H9 (cell line): ENCODE measurements around the gene CDK6. TPM values are rescaled to one million over a fixed set of nuclear protein-coding genes. Genes with fewer than 3 reads are reported as not detected.

Experiments
- DNase-seq: peaks from one replicate; pipeline ENCODE4 v3.0.0-alpha.2; 2017
- H2AFZ ChIP-seq: one replicate; pipeline ENCODE4 v1.6.1; 2013; ENCODE audit warnings: mild to moderate bottlenecking, low read length, control low read depth, moderate library complexity
- H2AK5ac ChIP-seq: 2 replicates; pipeline ENCODE4 v1.6.1; 2013; ENCODE audit warnings: low read length, control low read depth, mixed read lengths; ENCODE audit not compliant: insufficient read length
- H2BK120ac ChIP-seq: one replicate; pipeline ENCODE4 v1.6.1; 2013; ENCODE audit warnings: low read depth, mild to moderate bottlenecking, low read length, control low read depth, inconsistent platforms; ENCODE audit not compliant: poor library complexity, severe bottlenecking
- H2BK12ac ChIP-seq: 2 replicates; pipeline ENCODE4 v1.6.1; 2013; ENCODE audit warnings: low read length, control low read depth, mixed read lengths, low read depth; ENCODE audit not compliant: insufficient read length
- H2BK15ac ChIP-seq: 2 replicates; pipeline ENCODE4 v1.6.1; 2013; ENCODE audit warnings: low read depth, low read length, control low read depth
- H2BK20ac ChIP-seq: one replicate; pipeline ENCODE4 v1.6.1; 2013; ENCODE audit warnings: low read depth, mild to moderate bottlenecking, low read length, control low read depth, inconsistent platforms; ENCODE audit not compliant: poor library complexity, severe bottlenecking
- H2BK5ac ChIP-seq: 2 replicates; pipeline ENCODE4 v1.6.1; 2013; ENCODE audit warnings: low read length, control low read depth, mixed read lengths; ENCODE audit not compliant: insufficient read length
- H3K14ac ChIP-seq: 2 replicates; pipeline ENCODE4 v1.6.1; 2013; ENCODE audit warnings: low read length, control low read depth; ENCODE audit not compliant: insufficient read depth
- H3K18ac ChIP-seq: 2 replicates; pipeline ENCODE4 v1.6.1; 2013; ENCODE audit warnings: low read depth, mild to moderate bottlenecking, mixed read lengths, low read length, control low read depth; ENCODE audit not compliant: insufficient read length
- H3K23ac ChIP-seq: 2 replicates; pipeline ENCODE4 v1.6.1; 2013; ENCODE audit warnings: low read length, control low read depth, mixed read lengths, low read depth; ENCODE audit not compliant: insufficient read length
- H3K23me2 ChIP-seq: 2 replicates; pipeline ENCODE4 v1.6.1; 2013; ENCODE audit warnings: low read depth, mild to moderate bottlenecking, mixed read lengths, low read length, control low read depth; ENCODE audit not compliant: insufficient read length, poor library complexity, severe bottlenecking
- H3K27ac ChIP-seq: 2 replicates; pipeline ENCODE4 v1.5.1; 2013; ENCODE audit warnings: low read length, control low read depth, mixed read lengths, low read depth; ENCODE audit not compliant: insufficient read length
- H3K27me3 ChIP-seq: 2 replicates; pipeline ENCODE4 v1.6.1; 2013; ENCODE audit warnings: low read length, control low read depth, inconsistent platforms; ENCODE audit not compliant: insufficient read depth
- H3K4ac ChIP-seq: 2 replicates; pipeline ENCODE4 v1.6.1; 2013; ENCODE audit warnings: low read depth, mild to moderate bottlenecking, control low read depth, inconsistent platforms, low read length, moderate library complexity
- H3K4me1 ChIP-seq: 2 replicates; pipeline ENCODE4 v1.6.1; 2013; ENCODE audit warnings: low read length, control low read depth, inconsistent platforms; ENCODE audit not compliant: insufficient read depth
- H3K4me2 ChIP-seq: 2 replicates; pipeline ENCODE4 v1.6.1; 2013; ENCODE audit warnings: low read length, control low read depth, mixed read lengths; ENCODE audit not compliant: insufficient read length, insufficient read depth
- H3K56ac ChIP-seq: 2 replicates; pipeline ENCODE4 v1.6.1; 2013; ENCODE audit warnings: low read depth, mild to moderate bottlenecking, mixed read lengths, low read length, control low read depth; ENCODE audit not compliant: insufficient read length
- H3K79me1 ChIP-seq: 2 replicates; pipeline ENCODE4 v1.6.1; 2013; ENCODE audit warnings: low read depth, mild to moderate bottlenecking, moderate library complexity, low read length, control low read depth, inconsistent platforms; ENCODE audit not compliant: insufficient read depth, poor library complexity, severe bottlenecking
- H3K79me2 ChIP-seq: 2 replicates; pipeline ENCODE4 v1.6.1; 2013; ENCODE audit warnings: low read length, control low read depth, inconsistent platforms; ENCODE audit not compliant: insufficient read depth
- H3K9ac ChIP-seq: 2 replicates; pipeline ENCODE4 v1.6.1; 2013; ENCODE audit warnings: low read length, control low read depth, mixed read lengths; ENCODE audit not compliant: insufficient read length; ENCODE audit errors: extremely low read depth
- H3K9me3 ChIP-seq: one replicate; pipeline ENCODE4 v1.6.1; 2013; ENCODE audit warnings: low read depth, low read length, inconsistent platforms; ENCODE audit not compliant: control insufficient read depth
- H3T11ph ChIP-seq: one replicate; pipeline ENCODE4 v1.6.1; 2013; ENCODE audit warnings: mild to moderate bottlenecking, low read length, control low read depth, inconsistent platforms
- H4K20me1 ChIP-seq: one replicate; pipeline ENCODE4 v1.6.1; 2013; ENCODE audit not compliant: control insufficient read depth, insufficient read length, insufficient read depth
- H4K5ac ChIP-seq: 2 replicates; pipeline ENCODE4 v1.6.1; 2013; ENCODE audit warnings: low read depth, mild to moderate bottlenecking, mixed read lengths, low read length, control low read depth; ENCODE audit not compliant: insufficient read length
- H4K8ac ChIP-seq: replicated peaks from 2 replicates; pipeline ENCODE4 v1.6.1; 2013; ENCODE audit warnings: low read length, control low read depth, mixed read lengths, low read depth; ENCODE audit not compliant: insufficient read length
- H4K91ac ChIP-seq: 2 replicates; pipeline ENCODE4 v1.6.1; 2013; ENCODE audit warnings: low read depth, mild to moderate bottlenecking, moderate library complexity, mixed read lengths, low read length, control low read depth; ENCODE audit not compliant: insufficient read length
- H3K27ac Mint-ChIP-seq, 3 experiments: 2 replicates in 2 of 3; 3 replicates in 1 of 3; pipeline ENCODE4 v1.8.0; 2020 to 2021; ENCODE audit warnings: mixed read lengths in 3 of 3, mild to moderate bottlenecking in 1 of 3, moderate library complexity in 1 of 3
- H3K27me3 Mint-ChIP-seq: 2 replicates; pipeline ENCODE4 v1.8.0; 2021; ENCODE audit warnings: low read depth, mild to moderate bottlenecking, moderate library complexity, mixed read lengths
- H3K36me3 Mint-ChIP-seq, 3 experiments: 2 replicates in 2 of 3; 3 replicates in 1 of 3; pipeline ENCODE4 v1.8.0; 2020 to 2021; ENCODE audit warnings: low read depth in 3 of 3, mixed read lengths in 3 of 3; ENCODE audit not compliant: insufficient read depth in 1 of 3
- H3K4me1 Mint-ChIP-seq, 2 experiments: 2 replicates each; pipeline ENCODE4 v1.8.0; 2020; ENCODE audit warnings: mixed read lengths in 2 of 2
- H3K4me3 Mint-ChIP-seq, 2 experiments: 2 replicates in 1 of 2; 3 replicates in 1 of 2; pipeline ENCODE4 v1.8.0; 2020 to 2021; ENCODE audit warnings: mild to moderate bottlenecking in 2 of 2, mixed read lengths in 2 of 2, moderate library complexity in 1 of 2
- H3K9me3 Mint-ChIP-seq, 2 experiments: 2 replicates in 1 of 2; 3 replicates in 1 of 2; pipeline ENCODE4 v1.8.0; 2020; ENCODE audit warnings: mild to moderate bottlenecking in 2 of 2, mixed read lengths in 2 of 2, moderate library complexity in 1 of 2
- CTCF ChIP-seq: fragments of 200-600 bp; sonication (generic); conservative IDR thresholded peaks from 3 replicates; pipeline ENCODE4 v1.8.0; 2021; ENCODE audit warnings: antibody characterized with exemption, mild to moderate bottlenecking
- WGBS: extraction: QIAGEN DNeasy Blood & Tissue Kit; methylation state at CpG from one replicate; pipeline ENCODE4 v1.1.7; 2013; ENCODE audit warnings: missing lambda C conversion rate, low lambda C conversion rate, mixed read lengths; ENCODE audit not compliant: insufficient read length; ENCODE audit errors: extremely low coverage; 5-methylcytosine and 5-hydroxymethylcytosine counted together
- total RNA-seq: library from RNA; stranded (reverse); gene quantifications from 2 replicates; pipeline ENCODE4 v1.2.1, GENCODE V29; 2021

CDK6 gene
- total RNA-seq, 1 experiment from 2014 or later: 30.0 TPM

GRCh38 chr7:92736870-92737269, 99.5 kb downstream of the CDK6 start:
- no peaks in the 10 kb centered on the region for H3K36me3 Mint-ChIP-seq
- DNase-seq: no peak
- H3K9me3 ChIP-seq: no peaks in the 10 kb centered on the region
- no peak overlapping the region for H2BK20ac ChIP-seq
- H2BK5ac ChIP-seq: no peak overlapping the region
- no peak overlapping the region for H3K56ac ChIP-seq
- no peak overlapping the region for H3K27ac ChIP-seq
- H3K18ac ChIP-seq: no peak overlapping the region
- H4K8ac ChIP-seq: no peak overlapping the region
- no peak overlapping the region for H3K23ac ChIP-seq
- H4K5ac ChIP-seq: no peak overlapping the region
- H3K4me1 Mint-ChIP-seq: peaks cover 5 to 7% of the 10 kb centered on the region in 2 experiments
- WGBS: no CpG with 5 or more reads among the region's 3 CpGs
- no peak overlapping the region for H2AFZ ChIP-seq
- no peaks in the 10 kb centered on the region for H3K79me2 ChIP-seq
- no peaks in the 10 kb centered on the region for H3K79me1 ChIP-seq
- no peak overlapping the region for H2BK15ac ChIP-seq
- no peak overlapping the region for H3K14ac ChIP-seq
- no peak for TF ChIP-seq CTCF
- no peak overlapping the region for H2AK5ac ChIP-seq
- H3T11ph ChIP-seq: no peak overlapping the region
- no peaks in the 10 kb centered on the region for H3K23me2 ChIP-seq
- no peak overlapping the region for H2BK120ac ChIP-seq
- H3K27me3 ChIP-seq: no peaks in the 10 kb centered on the region
- H2BK12ac ChIP-seq: no peak overlapping the region
- H4K91ac ChIP-seq: no peak overlapping the region
- H3K27me3 Mint-ChIP-seq: no peaks in the 10 kb centered on the region
- no peaks in the 10 kb centered on the region for H4K20me1 ChIP-seq
- H3K9ac ChIP-seq: no peak overlapping the region
- no peaks in the 10 kb centered on the region for H3K4me1 ChIP-seq
- H3K4ac ChIP-seq: no peak overlapping the region
- H3K9me3 Mint-ChIP-seq: no peaks in the 10 kb centered on the region
- H3K4me3 Mint-ChIP-seq: no peak overlapping the region
- H3K4me2 ChIP-seq: no peak overlapping the region
- H3K27ac Mint-ChIP-seq: no peak overlapping the region
